RWPE2 (cell line): ENCODE measurements around the gene ARSG.

Source experiments
- ATAC-seq: fragments of 200-7000 bp; cut with Tn5 transposase; 3 replicates; pipeline ENCODE4 v1.9.1; 2021; ENCODE audit warnings: low read depth
- DNase-seq: peaks from one replicate; pipeline ENCODE4 v3.0.0-alpha.2; 2020; ENCODE audit warnings: low spot score
- H3K27ac ChIP-seq: fragments of 450-650 bp; 2 replicates; pipeline ENCODE4 v1.5.1; 2017; ENCODE audit warnings: mild to moderate bottlenecking; ENCODE audit not compliant: poor library complexity, severe bottlenecking
- H3K27me3 ChIP-seq: fragments of 250-450 bp; sonication (Bioruptor Pico); 2 replicates; pipeline ENCODE4 v1.5.1; 2021; ENCODE audit warnings: mild to moderate bottlenecking, moderate library complexity; ENCODE audit not compliant: insufficient read depth, poor library complexity, severe bottlenecking
- H3K36me3 ChIP-seq: fragments of 250-450 bp; sonication (Bioruptor Pico); 2 replicates; pipeline ENCODE4 v1.5.1; 2020; ENCODE audit warnings: low read depth, mild to moderate bottlenecking, moderate library complexity
- H3K4me1 ChIP-seq: fragments of 250-450 bp; sonication (Bioruptor Pico); 2 replicates; pipeline ENCODE4 v1.5.1; 2021; ENCODE audit warnings: mild to moderate bottlenecking, moderate library complexity; ENCODE audit not compliant: insufficient read depth, poor library complexity, severe bottlenecking
- H3K4me3 ChIP-seq: fragments of 250-450 bp; sonication (Bioruptor Pico); 2 replicates; pipeline ENCODE4 v1.5.1; 2021; ENCODE audit warnings: mild to moderate bottlenecking, moderate library complexity; ENCODE audit not compliant: severe bottlenecking
- H3K9me3 ChIP-seq: fragments of 250-450 bp; sonication (Bioruptor Pico); 2 replicates; pipeline ENCODE4 v1.5.1; 2021; ENCODE audit warnings: mild to moderate bottlenecking, moderate library complexity; ENCODE audit not compliant: severe bottlenecking
- TF ChIP-seq, protein P1 (sequence below): fragments of 450-650 bp; IDR thresholded peaks from one replicate; pipeline ENCODE4 v1.5.1; 2017; ENCODE audit warnings: mild to moderate bottlenecking, moderate library complexity; ENCODE audit not compliant: poor library complexity, severe bottlenecking

The ARSG gene

DNA sequence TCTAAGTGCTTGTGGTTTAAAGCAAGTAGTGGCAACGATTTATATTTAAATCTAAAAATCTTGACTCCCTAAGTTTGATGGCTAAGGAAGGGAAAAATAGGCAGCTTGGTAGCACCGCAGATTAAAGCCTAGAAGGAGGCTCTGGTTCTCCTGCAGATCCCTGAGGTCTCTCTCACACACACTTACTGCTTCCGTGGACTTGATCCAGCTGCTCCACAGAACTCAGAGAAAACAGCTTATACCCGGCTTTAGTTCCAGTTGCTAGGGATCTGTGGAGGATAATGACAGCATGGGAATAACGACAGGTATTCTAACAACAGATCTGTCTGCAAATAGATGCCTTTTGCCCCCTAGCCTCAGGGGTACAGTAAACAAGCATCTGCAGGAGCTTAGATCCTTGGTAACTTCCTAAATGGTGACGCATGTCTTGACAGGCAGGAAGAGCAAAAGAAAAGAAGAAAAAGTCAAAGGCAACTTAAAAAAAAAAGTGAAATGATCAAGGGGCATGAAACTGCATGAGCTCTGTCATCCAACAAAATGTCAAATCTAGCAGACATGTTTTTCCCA lies 161.5 kb downstream of the ARSG start:
- TF ChIP-seq, protein P1, sequence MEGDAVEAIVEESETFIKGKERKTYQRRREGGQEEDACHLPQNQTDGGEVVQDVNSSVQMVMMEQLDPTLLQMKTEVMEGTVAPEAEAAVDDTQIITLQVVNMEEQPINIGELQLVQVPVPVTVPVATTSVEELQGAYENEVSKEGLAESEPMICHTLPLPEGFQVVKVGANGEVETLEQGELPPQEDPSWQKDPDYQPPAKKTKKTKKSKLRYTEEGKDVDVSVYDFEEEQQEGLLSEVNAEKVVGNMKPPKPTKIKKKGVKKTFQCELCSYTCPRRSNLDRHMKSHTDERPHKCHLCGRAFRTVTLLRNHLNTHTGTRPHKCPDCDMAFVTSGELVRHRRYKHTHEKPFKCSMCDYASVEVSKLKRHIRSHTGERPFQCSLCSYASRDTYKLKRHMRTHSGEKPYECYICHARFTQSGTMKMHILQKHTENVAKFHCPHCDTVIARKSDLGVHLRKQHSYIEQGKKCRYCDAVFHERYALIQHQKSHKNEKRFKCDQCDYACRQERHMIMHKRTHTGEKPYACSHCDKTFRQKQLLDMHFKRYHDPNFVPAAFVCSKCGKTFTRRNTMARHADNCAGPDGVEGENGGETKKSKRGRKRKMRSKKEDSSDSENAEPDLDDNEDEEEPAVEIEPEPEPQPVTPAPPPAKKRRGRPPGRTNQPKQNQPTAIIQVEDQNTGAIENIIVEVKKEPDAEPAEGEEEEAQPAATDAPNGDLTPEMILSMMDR, result no peak
- Histone ChIP-seq H3K9me3 (no peaks in the 10 kb centered on the region), H3K4me1 (peaks cover 11% of the 10 kb centered on the region), H3K27ac (no peak overlapping the region), H3K4me3 (no peak overlapping the region), H3K27me3 (no peaks in the 10 kb centered on the region), H3K36me3 (peaks cover 38% of the 10 kb centered on the region)
- ATAC-seq, result no peak
- DNase-seq, result no peak

DNA sequence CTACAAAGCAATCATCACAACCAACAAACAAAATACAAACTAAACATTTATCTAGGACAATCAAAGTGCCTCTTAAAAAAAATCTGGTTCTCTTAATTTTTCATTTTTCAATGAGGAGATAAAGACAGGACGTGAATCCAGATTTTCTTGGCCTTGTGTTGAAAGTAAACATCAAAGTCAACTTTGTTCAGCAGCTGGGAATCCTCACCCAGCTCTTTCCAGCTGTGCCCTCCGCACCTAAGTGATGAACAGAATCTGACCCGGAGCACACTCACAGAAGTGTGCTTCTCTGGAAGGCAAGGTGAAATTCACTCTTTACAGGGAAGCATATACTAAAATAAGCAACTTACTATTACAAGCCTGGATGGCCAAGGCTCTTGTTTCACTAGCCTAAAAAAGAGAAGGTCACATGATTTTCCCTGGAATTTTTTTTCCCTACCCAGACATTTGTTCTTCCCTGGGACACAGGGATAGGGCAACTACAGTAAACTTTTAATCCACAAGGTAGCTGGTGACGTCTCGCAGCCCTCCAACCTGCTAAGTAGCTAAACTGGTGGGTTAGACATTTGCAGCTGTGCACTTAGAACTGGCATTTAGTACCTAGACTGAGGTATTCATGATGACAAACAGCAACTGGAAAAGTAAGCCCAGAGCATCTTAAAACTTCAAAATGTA lies 162.8 kb downstream of the ARSG start:
- no peaks in the 10 kb centered on the region for H3K27me3 ChIP-seq
- no peak overlapping the region for H3K27ac ChIP-seq
- TF ChIP-seq, protein P1, result no peak
- H3K4me1 ChIP-seq, result peaks cover 16% of the 10 kb centered on the region
- H3K9me3 ChIP-seq, result no peaks in the 10 kb centered on the region
- H3K4me3 ChIP-seq, result no peak overlapping the region
- peaks cover 26% of the 10 kb centered on the region for H3K36me3 ChIP-seq
- DNase-seq (no peak), ATAC-seq (no peak)

DNA sequence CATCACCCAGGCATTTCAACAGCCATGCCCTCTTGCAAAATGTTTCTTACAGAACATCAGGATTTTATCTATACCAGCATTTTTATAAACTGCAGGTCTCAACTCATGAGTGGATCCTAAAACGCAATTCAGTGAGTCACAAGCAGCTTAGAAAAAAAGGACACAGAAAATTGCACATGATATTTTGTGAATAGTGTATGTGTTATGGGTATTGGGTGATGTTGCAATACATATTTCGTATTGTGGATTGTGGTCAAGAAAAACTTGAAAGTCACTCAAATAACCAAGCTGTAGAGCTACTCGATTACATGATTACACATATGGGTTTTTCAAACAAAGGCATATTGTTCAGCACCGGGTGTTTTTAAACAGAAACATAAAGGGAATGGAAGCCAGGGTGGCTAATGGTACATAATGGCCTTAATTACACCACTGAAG lies 164.6 kb downstream of the ARSG start:
- Histone ChIP-seq H3K4me3 (peak overlapping the region; percentile 65), H3K9me3 (no peaks in the 10 kb centered on the region), H3K36me3 (peaks cover 12% of the 10 kb centered on the region), H3K27me3 (no peaks in the 10 kb centered on the region), H3K4me1 (peaks cover 17% of the 10 kb centered on the region), H3K27ac (peak overlapping the region; percentile 63)
- ATAC-seq, result no peak
- TF ChIP-seq, protein P1, result no peak
- DNase-seq, result no peak

DNA sequence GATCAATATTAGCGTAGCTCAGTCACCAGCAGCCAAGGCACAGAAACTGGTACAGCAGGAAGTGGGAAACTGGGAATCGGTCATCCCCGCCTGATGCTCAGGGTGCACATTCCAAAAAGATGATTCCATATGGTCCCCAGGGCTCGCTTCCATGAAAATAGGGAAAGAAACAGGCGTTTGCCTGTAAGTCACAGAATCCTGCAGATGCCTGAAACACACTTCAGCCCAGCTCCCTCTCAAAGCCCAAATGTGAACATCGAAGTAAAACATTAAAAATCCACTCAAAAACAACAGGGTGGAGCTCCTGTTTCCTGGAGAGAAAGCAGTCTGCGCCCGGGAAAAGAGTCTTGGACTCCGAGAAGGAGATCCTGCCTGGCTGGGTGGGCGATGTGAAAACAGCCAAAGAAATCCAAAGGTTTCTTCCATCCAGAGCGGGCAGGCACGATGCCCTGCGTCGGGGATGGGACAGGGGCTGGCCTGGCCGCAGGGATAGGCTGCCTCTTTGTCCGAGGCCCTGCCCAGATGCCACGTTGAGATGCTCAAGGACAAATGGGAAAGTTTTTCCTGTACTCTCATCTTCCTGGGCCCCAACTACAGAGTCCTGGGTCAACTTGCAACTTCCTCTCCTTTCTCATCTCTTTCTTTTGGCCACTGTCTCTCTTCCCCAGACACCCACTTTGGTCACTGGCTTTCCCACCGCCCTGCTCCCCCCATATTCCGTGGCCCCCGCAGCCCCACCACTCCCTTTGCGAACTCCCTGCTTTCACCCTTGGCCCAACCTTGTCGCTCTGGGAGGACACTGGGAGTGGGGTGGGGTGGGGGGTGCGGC lies 165.3 kb downstream of the ARSG start:
- DNase-seq, result peak; percentile 88
- Histone ChIP-seq H3K27me3 (no peaks in the 10 kb centered on the region), H3K9me3 (no peaks in the 10 kb centered on the region), H3K4me3 (peak overlapping the region; percentile 65), H3K36me3 (peaks cover 11% of the 10 kb centered on the region), H3K27ac (peak overlapping the region; percentile 63), H3K4me1 (peaks cover 24% of the 10 kb centered on the region)
- TF ChIP-seq, protein P1, result no peak
- ATAC-seq, result peak; percentile 85
